Subcutaneous adipose tissue (tissue), 4 donors: ENCODE results near the gene LNX2. TPM values are rescaled to one million over a fixed set of nuclear protein-coding genes. Genes with fewer than 3 reads are reported as not detected.

Experiments
- total RNA-seq, 4 donors: library from RNA; depleted of rRNA; stranded (reverse); fragments of >200 nt; gene quantifications; one replicate each; pipeline ENCODE4 v1.1.0, GENCODE V29; 2016
- TF ChIP-seq, protein P1 (sequence below): fragments of 450-650 bp; IDR thresholded peaks from one replicate; pipeline ENCODE4 v1.5.1; 2016; ENCODE audit warnings: low read depth, mild to moderate bottlenecking, control low read depth, antibody characterized with exemption, moderate library complexity

Gene LNX2
- total RNA-seq, 4 donors from 2014 or later: 4.7 to 10.7 (median 7.3) TPM

DNA sequence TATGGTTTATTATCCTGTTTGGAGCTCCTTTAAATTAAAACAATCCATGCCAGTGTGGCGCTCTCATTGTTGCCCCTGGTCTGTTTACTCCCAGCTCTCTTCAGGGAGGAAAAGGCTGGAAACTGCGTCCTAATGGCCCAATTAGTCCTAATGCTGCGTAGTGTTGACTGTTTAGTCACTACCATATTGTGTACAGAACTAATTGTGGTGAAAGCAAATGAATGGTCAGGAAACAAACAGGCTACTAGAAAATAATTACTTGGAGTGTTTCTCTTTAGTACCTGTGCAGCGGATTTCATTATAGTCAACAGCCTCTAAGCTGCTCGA is 115.5 kb downstream of the LNX2 start:
- TF ChIP-seq, protein P1, sequence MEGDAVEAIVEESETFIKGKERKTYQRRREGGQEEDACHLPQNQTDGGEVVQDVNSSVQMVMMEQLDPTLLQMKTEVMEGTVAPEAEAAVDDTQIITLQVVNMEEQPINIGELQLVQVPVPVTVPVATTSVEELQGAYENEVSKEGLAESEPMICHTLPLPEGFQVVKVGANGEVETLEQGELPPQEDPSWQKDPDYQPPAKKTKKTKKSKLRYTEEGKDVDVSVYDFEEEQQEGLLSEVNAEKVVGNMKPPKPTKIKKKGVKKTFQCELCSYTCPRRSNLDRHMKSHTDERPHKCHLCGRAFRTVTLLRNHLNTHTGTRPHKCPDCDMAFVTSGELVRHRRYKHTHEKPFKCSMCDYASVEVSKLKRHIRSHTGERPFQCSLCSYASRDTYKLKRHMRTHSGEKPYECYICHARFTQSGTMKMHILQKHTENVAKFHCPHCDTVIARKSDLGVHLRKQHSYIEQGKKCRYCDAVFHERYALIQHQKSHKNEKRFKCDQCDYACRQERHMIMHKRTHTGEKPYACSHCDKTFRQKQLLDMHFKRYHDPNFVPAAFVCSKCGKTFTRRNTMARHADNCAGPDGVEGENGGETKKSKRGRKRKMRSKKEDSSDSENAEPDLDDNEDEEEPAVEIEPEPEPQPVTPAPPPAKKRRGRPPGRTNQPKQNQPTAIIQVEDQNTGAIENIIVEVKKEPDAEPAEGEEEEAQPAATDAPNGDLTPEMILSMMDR: no peak

DNA sequence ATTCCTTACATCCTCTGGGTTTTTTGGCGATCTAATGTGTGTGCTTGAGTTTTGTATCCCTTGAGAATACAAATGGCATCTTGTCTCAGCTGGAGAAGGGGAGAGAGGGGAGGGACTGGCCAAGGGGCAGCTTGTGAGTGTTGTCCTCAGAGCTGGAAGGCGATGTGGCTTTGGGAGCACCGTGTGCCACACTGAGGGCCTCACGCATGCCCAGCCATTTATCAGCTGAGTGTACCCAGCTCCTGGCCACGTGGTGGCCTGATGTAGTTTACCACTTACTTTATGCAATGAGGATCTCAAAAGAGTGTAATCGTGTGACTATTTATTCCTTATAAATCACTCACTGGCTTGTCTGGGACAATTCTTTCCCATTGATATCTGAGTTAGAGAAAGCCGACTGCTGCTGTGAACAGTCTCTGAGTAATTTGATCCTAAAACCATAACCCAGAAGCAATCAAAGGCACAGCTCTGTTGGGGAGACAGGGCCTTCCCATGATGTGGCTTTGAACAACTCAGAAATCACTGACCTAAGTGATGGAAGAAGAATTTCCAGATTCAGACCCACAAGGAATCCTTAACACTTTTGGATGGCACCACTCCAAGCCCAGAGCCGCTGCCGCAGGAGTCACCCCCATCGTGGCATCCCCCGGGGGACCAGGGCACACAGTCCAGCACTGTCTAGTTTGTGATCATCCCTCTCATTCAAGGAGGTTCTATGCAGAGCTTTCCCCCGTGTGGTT is 116.0 kb downstream of the LNX2 start:
- TF ChIP-seq, protein P1: no peak

DNA sequence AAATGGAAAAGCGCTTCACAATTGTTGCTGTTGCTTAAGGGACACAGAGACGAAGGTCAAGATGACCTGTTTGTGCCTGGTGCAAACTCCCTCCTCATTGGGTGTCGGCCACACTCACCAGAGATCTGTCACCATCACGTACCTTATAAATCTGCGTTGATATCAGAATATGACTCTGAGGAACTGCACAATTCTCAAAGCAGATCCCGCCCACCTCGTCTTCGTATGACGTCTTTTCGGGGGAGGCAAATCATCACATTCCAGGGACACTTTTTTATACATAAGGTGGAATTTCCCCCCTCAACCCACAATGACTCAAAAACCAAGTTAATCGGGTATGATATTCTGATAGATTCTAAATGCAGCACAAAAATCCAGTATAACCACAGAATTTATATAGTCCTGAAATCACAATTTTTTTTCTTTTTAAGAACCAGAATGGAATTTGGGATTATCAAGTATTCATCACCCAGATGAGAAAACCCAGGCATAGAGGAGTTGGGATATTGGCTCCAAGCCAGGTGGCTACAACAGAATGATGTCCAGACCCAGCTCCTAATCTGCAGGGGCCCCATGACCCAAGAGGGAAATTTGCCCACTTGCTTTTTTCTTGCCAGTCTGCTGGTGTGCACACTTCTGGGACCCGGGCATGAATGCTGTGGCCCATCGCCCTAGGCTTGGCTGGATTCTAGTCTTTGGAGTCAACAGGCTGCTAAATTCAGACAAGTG is 119.4 kb downstream of the LNX2 start:
- TF ChIP-seq, protein P1: no peak

DNA sequence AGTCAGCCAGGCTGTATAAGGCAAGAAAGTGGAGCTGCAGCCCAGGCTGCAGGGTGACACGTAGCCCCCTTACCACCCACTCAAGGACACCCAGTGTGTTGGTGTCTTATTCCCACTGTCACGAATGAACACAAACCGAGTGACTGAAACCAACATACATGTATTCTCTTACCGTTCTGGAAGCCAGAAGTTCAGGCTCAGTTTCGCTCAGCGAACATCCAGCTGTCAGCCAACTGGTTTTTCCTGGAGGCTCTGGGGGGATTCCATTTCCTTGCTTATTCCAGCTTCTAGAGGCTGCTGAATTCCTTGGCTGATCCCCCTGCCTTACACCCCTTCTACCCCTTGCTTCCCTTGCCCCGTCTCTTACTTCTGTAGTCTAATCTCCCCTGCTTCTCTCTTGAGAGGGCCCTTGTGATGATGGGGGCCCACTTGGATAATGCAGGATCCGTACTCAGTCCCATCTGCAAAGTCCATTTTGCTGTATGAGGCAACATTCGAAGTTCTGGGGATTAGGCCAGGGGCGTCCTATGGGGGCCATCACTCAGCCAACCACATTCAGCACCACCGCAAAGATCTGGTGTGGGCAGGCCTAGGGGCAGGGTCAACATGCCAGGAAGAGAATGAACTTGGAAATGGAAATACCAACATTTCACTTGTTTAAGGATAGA is 122.6 kb downstream of the LNX2 start:
- TF ChIP-seq, protein P1: no peak

DNA sequence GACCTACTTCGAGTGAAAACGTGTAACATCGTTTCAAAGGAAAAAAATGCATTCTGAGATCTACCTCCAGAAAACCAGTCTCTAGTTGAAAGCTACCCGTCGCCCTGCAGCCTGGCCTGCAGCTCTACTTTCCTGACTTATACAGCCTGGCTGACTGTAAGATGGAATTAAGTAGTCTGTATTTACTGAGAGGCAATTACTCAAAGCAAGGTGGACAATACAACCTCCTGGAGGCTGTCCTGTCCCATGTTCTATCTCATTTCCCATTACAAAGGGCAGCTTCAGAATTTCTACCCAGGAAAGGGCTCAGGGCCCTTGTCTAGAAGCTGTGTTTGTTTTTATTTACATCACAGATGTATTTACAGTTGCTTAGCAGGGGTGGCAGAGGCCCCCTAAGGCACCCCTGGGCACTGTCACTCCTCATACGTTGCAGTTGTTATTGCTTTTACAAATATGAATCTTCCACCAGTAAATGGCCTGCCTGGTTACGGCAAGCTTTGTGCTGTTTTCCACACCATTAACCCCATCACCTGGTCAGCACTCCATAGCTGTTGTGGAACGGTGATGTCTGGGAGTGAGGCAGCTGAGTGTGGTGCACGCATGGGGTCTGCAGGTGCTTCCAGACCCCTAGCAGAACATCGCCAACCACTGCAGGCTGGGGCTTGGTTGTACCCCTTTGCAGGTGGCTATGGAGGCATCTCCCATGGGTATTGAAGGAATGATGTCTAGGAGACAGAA is 123.6 kb downstream of the LNX2 start:
- TF ChIP-seq, protein P1: no peak

DNA sequence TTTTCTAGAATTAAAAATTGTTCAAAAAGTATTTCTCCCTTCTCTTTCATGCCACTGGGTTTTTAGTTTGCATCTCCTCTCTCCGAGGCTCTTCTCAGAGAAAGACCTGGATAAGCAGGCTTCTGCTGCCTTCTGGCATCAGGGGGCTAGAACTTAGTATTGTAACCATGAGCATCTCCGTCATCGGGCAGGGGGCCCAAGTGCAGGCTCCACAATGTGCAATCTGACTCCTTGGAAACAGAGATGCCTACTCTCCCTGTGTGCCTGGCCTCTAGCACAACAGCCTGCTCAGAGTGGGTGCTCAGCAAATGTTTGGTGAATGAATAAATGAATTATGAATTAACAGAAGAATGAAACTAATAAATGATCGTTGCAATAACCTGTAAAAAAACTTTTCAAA is 124.3 kb downstream of the LNX2 start:
- TF ChIP-seq, protein P1: no peak

Other genes starting within 250 kb of the LNX2 start
- 100 to 1,000 TPM; 181 to 263 (median 206) TPM for gene GTF3A, start 195.9 kb downstream of the LNX2 start, total RNA-seq
- gene MTIF3, start 170.0 kb downstream of the LNX2 start, total RNA-seq: 100 to 1,000 TPM in 3 of 4 donors, 10 to 100 TPM in 1; 96.6 to 165 (median 142) TPM
- 100 to 1,000 TPM in 1 of 4 donors, 10 to 100 TPM in 3; 78.0 to 105 (median 92.1) TPM for gene POLR1D, start 1.4 kb upstream of the LNX2 start, total RNA-seq
- gene GSX1, start 172.0 kb upstream of the LNX2 start, total RNA-seq: not detected